ENCODE data around the gene MMP15. TPM values are rescaled to one million over a fixed set of nuclear protein-coding genes. Genes with fewer than 3 reads are reported as not detected.

MMP15 gene
- total and polyA plus RNA-seq, 2 of the 13 experiments (the other 11 are each of a cell fraction or from before 2014, with no cell fraction given): 35.2 to 44.9 TPM

GRCh38 chr16:58019866-58020538 is 5.6 kb upstream of the MMP15 start:
- H3K9ac ChIP-seq (ENCODE audit: insufficient read depth, low read depth, low read length): no peak overlapping the region
- no peaks in the 10 kb centered on the region for H3K27me3 ChIP-seq (ENCODE audit: control insufficient read depth in 1 of 2, insufficient read depth in 2 of 2, low read length in 2 of 2)
- ChIA-PET CTCF (ENCODE audit: low intra/inter-chr PET ratio, low total read pairs) (interaction anchor here (0.7 to 3.2 kb wide), 4 partner anchors 12 to 107 kb away, joined by 4 to 40 read pairs (median 6); no protein-coding TSS in a partner anchor), POLR2A (no interaction called here)
- H3K27ac ChIP-seq (ENCODE audit: extremely low read length, insufficient read depth, low read length): no peak overlapping the region
- peaks cover 36% of the 10 kb centered on the region for H3K4me1 ChIP-seq (ENCODE audit: insufficient read depth, low read length)
- WGBS (ENCODE audit: low lambda C conversion rate): 72% methylated on average over 5 of the region's 8 CpGs
- no TSS peak for BruUV-seq (replicated peaks)
- intact Hi-C loops (cut with micrococcal nuclease; ENCODE audit: unreplicated experiment): loop anchor here (1.0 to 10.0 kb wide), 4 partner anchors 102 to 467 kb away; partner anchors contain the start of gene CSNK2A2
- no peak overlapping the region for H2AFZ ChIP-seq (ENCODE audit: low read length)
- H3K4me2 ChIP-seq (ENCODE audit: low read depth, low read length): no peak overlapping the region
- in situ Hi-C loops (cut with HindIII; ENCODE audit: extremely low pct_ligation_motif_present, low pct_unique_long_range_greater_than_20kb): loop anchor here (5.0 kb wide), 1 partner anchor 107 kb away; the partner anchor contains the start of gene CFAP20
- FAIRE-seq (no peak), ATAC-seq (no peak), DNase-seq (ENCODE audit: low spot score) (no peak)
- no peaks in the 10 kb centered on the region for H3K9me3 ChIP-seq (ENCODE audit: low read length)
- H3K36me3 ChIP-seq (replicated peaks in 1 of 2; ENCODE audit: control insufficient read depth in 1 of 2, insufficient read depth in 2 of 2, low read length in 2 of 2): peaks cover 4 to 11% of the 10 kb centered on the region in 2 experiments
- no peaks in the 10 kb centered on the region for H3K79me2 ChIP-seq (ENCODE audit: insufficient read depth, low read length)
- H4K20me1 ChIP-seq (ENCODE audit: insufficient read depth, low read length): no peaks in the 10 kb centered on the region
- TF ChIP-seq NR3C1 (CRISPR knock-in tag; IDR thresholded peaks at IDR 0.05): no peak
- TF ChIP-seq ZNF224 (CRISPR knock-in tag; IDR thresholded peaks at IDR 0.05): no peak
- TF ChIP-seq, protein P1, sequence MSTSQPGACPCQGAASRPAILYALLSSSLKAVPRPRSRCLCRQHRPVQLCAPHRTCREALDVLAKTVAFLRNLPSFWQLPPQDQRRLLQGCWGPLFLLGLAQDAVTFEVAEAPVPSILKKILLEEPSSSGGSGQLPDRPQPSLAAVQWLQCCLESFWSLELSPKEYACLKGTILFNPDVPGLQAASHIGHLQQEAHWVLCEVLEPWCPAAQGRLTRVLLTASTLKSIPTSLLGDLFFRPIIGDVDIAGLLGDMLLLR (CRISPR knock-in tag; IDR thresholded peaks at IDR 0.05): no peak
- TF ChIP-seq ZSCAN20 (CRISPR knock-in tag; IDR thresholded peaks at IDR 0.05; ENCODE audit: borderline replicate concordance): no peak
- TF ChIP-seq HOXA7 (CRISPR knock-in tag; IDR thresholded peaks at IDR 0.05): no peak
- no peak for TF ChIP-seq THAP8 (CRISPR knock-in tag; IDR thresholded peaks at IDR 0.05; ENCODE audit: borderline replicate concordance)
- no peak for TF ChIP-seq DNMT3B (CRISPR knock-in tag; conservative IDR thresholded peaks at IDR 0.05)
- TF ChIP-seq EEA1 (CRISPR knock-in tag; IDR thresholded peaks at IDR 0.05; ENCODE audit: borderline replicate concordance): no peak
- TF ChIP-seq ATF7-NPFF (CRISPR knock-in tag; IDR thresholded peaks at IDR 0.05; ENCODE audit: low read depth): no peak
- no peak overlapping the region for H3K4me3 ChIP-seq (replicated peaks in 1 of 3; ENCODE audit: insufficient read depth in 1 of 3, low read depth in 2 of 3, low read length in 3 of 3)

Data from HepG2 (cell line).